Activated naive CD8-positive, alpha-beta T cell treated with anti-CD3 and anti-CD28 coated beads, Interleukin-2, amount 50 U/mL, for 16 hours (primary cell): Measurements from ENCODE around the gene ADIPOR2.
"Not testable (repeated sequence)": the region's sequence is repeated elsewhere in the genome, so short reads cannot be mapped to it uniquely, and the experiment has no call there.

Experiments
- DNase-seq: peaks from one replicate; pipeline ENCODE4 v3.0.0-alpha.2; 2020; ENCODE audit warnings: low read depth, low spot score

The ADIPOR2 gene

GRCh38 chr12:1663440-1664132 lies 27.3 kb upstream of the ADIPOR2 start:
- no peak for DNase-seq

DNA sequence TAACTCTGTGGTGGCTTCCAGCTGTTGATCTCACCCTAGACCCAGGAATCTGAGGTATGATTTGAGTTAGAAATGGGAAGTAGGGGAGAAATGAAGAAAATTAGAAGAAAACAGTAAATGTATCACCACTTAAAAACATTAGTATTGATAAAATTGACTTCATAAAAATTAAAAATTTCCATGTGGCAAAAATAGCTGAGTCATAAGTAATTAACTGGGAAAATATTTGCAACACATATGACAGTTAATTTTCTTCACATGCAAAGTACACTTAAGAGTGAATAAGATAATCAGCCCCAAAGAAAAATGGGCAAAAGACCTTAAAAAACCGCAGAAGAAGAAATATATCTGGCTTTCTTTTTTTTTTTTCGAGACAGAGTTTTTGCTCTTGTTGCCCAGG lies 25.5 kb upstream of the ADIPOR2 start:
- no peak for DNase-seq

DNA sequence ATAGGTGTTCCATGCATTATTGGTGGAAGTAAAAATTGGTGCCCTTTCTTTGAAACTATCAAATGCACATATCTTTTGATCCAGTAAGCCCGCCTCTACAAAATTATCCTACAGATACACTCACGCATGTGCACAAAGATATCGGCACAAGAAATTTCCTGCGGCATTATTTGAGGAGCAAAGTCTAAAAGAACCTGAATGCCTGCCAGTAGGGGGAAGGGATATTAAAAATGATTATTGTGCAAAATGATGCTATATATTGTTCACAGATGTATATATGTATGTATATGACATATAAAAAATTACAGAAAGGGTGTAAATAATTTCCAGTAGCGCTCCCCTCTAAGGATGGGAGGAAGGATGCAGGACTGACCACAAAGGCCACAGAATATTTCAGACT lies 24.7 kb upstream of the ADIPOR2 start:
- DNase-seq: no peak

- no peak for DNase-seq
Measured at GRCh38 chr12:1666685-1667162, 24.1 kb upstream of the ADIPOR2 start.

- no peak for DNase-seq
Measured at GRCh38 chr12:1668833-1669543, 21.9 kb upstream of the ADIPOR2 start.

- DNase-seq: no peak
Measured at GRCh38 chr12:1670358-1671268, 20.3 kb upstream of the ADIPOR2 start.

GRCh38 chr12:1676043-1676442 lies 14.8 kb upstream of the ADIPOR2 start:
- DNase-seq: no peak

GRCh38 chr12:1680804-1681492 lies 9.9 kb upstream of the ADIPOR2 start:
- no peak for DNase-seq

- DNase-seq: no peak
Measured at GRCh38 chr12:1681493-1681807, 9.4 kb upstream of the ADIPOR2 start.

DNA sequence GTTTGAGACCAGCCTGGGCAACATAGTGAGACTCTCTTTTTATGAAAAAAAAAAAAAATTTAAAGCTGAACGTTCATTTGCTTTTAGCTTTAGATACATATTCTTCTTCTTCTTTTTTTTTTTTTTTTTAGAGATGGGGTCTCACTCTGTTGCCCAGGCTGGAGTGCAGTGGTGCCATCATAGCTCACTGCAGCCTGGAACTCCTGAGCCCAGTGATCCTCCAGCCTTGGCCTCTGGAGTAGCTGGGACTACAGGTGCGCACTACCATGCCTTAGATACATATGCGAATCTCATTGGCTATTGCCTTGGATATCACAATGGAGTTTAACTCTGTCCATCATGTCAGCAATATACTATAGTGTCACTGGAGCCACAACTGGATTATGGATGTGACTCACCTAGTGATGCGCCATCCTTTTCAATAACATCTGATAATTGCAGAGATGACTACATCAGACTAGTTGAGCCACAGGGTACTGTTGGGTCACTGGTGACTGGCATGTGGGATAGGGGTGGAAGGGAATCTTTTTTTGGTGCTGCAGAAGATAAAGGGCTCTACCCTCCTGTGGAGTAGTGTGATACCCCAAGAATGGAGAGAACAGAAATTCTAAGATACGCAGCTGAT lies 2.7 kb upstream of the ADIPOR2 start:
- no peak for DNase-seq

DNA sequence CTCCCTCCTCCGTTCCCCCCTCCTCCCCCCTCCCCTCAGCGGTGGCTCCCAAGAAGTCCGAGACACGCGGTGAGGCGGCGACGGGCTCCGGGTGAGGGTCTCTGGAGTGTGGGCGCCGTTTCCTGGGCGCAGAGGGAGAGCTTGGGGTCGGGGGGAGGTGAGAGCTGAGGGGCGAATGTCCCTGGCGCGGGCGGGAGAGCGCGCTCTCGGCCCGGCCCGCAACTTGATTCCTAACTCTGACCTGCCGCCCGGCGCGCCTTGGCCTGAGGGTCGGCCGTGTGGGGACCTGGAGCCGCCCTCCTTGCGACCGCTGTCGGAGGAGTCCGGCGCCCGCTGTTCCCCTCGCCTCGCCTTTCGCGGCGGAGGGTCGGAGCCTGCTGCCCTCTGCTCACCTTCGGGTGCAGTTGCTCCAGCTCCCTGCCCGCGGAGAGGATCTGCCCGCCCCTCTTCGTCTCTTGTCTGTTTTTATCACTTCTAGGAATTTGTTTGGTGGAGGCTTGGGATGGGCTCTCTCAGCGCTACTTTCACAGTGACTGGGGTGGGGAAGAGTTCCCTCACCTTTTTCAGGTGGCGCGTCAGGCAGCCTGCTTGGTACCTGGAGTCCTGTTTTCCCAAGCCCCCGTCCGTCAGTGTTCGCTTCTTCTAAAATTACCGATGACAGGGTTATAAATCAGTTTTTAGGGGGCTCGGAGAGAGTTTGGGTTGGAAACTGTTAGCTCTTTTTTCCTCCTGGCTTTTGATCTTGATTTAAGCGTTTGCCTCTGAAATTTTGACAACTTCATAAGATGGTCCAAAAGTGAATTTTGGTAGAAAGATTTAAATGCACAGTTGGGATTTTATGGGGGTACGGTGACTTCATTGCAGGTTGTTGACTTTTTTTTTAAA lies 495 bp downstream of the ADIPOR2 start:
- DNase-seq: no peak

DNA sequence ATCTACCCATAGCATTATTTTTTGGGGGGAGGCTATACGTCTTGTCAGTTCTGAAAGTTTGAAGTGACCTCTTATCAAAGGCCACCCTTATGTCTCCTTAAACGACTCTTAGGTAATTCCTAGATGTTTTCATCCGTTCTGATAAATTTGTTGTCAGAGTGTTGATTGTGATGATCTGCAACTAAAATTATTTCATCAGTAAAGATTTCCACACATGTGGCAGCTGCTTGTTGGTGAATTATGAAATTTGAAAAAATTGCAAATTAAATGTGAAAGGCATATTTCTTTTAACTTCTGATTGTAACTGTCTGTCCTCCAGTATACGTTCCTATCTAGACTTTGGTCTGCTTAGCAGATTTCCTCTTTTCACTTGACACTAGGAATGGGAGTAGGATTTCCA lies 1.4 kb downstream of the ADIPOR2 start:
- no peak for DNase-seq

DNA sequence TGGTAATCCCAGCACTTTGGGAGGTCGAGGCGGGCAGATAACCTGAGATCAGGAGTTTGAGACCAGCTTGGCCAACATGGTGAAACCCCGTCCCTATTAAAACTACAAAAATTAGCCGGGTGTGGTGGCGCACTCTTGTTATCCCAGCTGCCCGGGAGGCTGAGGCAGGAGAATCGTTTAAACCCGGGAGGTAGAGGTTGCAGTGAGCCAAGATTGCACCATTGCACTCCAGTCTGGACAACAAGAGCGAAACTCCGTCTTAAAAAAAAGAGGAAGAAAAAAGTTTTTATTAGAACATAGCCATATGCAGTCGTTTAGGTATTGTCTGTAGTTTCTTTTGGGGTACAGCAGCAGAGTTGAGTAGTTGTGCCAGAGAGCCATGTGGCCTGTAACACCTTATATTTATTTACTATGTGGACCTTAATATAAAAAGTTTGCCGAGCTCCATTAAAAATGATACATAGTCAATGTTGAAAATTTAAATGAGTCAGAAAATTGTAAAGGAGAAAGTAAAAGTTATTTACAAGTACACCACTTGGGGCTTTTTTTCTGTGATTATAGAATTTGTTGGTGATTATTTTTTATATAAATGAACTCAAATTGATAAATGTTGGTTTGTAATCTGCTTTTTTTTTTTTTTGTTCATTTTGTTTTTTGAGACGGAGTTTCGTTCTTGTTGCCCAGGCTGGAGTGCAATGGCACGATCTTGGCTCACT lies 2.2 kb downstream of the ADIPOR2 start:
- DNase-seq: no peak

DNA sequence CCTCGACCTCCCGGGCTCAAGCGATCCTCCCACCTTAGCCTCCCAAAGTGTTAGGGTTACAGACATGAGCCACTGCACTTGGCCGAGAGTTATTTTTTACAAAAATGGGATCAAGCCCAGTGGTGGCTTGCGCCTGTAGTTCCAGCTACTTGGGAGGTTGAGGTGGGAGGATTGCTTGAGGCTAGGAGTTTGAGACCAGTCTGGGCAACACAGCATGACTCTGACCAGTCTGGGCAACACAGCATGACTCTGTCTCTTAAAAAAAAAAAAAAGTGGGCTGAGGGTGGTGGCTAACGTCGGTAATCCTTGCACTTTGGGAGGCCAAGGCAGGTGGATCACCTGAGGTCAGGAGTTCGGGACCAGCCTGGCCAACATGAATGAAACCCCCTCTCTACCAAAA lies 4.2 kb downstream of the ADIPOR2 start:
- DNase-seq: not testable (repeated sequence)

- no peak for DNase-seq
Measured at GRCh38 chr12:1695886-1696670, 5.2 kb downstream of the ADIPOR2 start.

- DNase-seq: no peak
Measured at GRCh38 chr12:1696800-1697199, 5.9 kb downstream of the ADIPOR2 start.

DNA sequence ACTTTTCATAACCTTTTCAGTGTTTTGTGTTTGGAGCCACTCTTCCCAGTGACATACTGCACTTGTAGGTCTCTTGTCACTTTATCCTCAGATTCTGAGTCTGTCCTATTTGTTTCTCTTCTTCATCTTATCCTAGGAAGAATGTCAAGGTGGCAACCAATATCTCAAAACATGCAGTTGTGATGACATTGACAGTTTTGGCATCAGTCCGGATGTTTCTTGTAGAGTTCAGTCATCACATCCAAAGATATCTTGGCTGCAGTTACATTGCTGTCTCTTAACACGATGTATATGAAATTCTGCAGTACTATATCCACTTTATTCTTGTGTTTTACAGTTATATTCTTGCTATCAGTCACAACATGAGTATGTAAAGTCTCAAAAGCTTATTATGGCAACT lies 6.4 kb downstream of the ADIPOR2 start:
- DNase-seq: no peak

- DNase-seq: no peak
Measured at GRCh38 chr12:1698720-1699119, 7.8 kb downstream of the ADIPOR2 start.

GRCh38 chr12:1702713-1703112 lies 11.8 kb downstream of the ADIPOR2 start:
- DNase-seq: no peak
